Non-pigmented ciliary epithelial cell (primary cell): ENCODE measurements around the gene ATP13A2.
A peak's percentile ranks its signal among the peaks of the same experiment; 100 is the strongest.
"Not testable (repeated sequence)": the region's sequence is repeated elsewhere in the genome, so short reads cannot be mapped to it uniquely, and the experiment has no call there.

Experiments used
- DNase-seq: peaks from one replicate; pipeline ENCODE4 v3.0.0-alpha.2; 2010; ENCODE audit warnings: low read depth

ATP13A2 gene

DNA sequence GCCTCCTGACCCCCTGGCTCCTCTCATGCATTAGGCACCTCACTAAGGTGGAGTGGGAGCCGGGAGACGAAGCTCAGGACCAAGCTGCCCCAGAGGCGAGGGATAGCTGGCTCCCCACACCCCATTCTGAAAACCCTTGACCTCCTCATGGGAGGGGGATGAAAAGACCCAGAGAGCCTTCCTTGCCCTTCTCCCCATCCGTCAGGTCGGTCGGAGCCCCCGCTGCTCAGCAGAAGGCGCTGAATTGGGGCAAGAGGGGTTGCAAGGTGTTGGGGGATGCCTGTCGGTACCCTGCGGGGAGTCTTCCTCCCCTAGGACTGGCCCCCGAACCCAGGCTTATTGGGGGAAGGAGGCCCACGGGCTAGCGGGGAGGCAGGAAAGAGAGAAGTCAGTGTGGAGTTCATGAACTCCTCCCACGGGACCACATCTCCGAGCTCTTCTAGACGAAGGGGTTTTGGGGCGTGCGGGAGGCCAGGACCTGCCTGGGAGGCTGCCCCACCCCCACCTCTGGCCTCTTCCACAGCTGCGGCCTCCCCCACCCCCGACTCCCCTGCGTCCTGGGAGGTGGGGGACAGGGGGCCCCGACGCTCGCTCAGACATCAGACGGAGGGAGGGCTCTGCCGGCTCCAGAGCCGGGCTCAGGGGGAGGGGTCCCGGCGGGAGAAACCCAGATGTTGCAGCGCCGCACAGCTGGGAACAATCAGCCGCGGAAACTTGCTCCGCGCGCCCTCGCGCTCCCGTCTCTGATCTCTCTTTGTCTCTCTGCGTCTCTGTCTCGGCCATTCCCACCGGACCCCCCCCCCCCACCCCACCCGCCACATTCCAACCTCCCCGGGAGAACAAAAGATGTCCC, 32.0 kb downstream of the ATP13A2 start:
- no peak for DNase-seq

DNA sequence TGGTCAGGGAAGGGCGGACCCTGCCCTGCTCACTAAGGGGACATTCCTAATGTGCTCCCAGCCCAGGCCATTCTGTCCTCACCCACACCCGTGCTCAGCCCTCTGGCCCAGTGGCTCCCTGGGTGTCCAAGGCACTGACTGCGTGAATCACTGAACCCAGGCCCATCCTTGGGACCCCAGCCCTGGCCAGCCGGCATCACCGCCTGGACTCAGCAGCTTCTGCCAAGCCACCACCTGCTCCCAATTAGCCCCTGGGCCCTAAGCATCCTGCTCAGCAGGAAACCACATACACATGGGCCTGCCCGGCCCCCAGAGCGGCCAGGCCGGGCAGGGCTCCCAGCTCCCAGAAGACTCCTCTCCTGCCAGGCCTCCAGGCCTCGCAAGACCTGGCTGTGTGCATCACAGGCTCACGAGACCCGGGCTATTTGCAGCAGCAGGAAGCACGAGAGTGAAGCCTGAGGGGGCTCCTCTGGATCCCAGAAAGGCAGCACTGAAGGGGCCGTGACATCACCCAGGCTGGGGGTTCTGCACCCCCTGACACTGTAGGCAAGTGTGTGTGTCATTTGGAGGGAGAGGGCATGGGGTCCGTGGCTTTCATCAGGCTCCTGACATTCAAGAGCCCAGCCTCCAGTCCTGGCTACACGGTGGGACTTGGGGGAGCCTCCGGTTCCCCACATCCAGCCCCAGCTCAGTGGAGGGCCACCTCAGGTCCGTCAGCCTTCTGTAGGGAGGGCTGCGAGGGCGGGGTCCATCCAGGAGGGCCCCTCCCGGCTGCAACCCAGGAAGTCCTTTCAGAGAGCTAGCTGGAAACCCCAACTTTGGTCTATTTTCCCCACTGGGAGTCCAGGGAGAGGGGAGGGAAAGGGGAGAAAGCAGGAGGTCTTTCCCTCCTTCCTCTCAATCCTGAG, 32.9 kb downstream of the ATP13A2 start:
- DNase-seq = peak; percentile 48

DNA sequence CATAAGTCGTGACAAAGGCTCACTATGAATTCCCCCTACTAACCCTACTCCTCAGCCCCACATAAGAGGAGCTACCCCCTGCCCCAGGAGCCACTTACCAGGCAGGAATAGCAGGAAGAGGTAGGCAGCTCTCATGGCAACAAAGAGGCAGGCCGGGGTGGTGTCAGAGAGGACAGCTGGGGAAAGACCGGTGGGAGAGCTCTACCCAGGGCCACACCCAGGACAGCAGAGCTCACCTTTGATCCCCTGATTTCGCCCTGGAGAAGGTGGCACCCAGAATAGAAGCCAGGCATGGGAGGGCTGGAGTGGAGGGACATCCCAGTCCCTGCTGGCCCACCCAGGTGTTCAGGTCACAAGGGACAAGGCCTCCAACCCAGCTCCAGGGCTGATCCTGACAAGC, 33.6 kb downstream of the ATP13A2 start:
- DNase-seq = no peak

DNA sequence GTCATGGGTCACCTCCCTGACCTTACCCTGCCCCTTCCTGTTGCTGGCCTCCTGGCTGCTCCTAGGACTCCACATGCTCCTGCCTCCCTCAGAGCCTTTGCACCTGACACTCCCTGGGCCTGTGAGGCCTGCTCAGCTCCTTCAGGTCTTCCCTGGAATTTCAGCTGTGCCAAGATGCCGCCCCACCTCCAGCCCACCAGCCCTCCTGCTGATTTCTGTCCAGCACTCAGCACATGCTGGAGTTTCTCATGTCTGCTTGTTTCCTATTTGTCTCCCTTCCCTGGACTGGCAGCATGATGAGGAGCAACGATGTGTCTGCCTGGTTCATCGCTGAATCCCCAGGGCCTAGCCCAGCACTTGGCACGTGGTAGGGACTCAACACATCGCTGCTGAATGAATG, 34.4 kb downstream of the ATP13A2 start:
- DNase-seq = no peak

DNA sequence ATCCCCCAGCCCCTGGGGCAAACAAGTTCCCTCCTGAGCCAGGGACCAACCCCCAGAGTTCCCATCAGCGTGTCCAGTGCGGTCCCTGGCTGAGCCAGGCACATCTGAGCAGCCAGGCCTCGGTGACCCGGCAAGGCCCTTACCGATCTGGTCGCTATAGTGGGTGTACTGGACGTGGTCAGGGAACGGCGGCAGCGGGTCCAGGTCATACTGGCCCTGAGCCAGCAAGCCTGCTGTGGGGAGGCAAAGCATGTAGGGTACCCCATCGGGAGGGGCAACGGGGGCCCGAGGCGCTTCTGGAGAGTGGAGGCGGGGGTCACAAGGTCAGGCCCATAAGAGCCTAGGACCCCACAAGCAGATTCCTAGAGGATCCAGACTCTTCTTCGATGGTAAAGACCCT, 34.8 kb downstream of the ATP13A2 start:
- DNase-seq = no peak

DNA sequence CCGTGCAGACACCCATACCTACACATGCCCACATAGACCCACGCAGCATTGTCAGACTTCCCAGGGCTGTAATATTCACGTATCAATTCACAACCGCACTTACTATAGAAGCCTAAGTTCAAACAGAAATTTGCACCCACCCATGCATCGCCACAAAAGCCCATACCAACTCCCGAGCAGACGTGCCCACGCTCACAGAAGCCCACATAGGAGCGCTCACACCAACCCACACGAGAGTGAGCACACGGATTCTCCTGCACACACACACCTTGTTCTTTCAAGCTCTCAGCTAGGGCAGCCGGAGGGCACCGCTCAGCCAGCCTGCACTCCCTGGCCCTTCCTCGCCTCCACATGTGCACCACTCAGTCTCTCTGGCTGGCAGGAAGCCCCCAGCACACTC, 35.9 kb downstream of the ATP13A2 start:
- DNase-seq = no peak

DNA sequence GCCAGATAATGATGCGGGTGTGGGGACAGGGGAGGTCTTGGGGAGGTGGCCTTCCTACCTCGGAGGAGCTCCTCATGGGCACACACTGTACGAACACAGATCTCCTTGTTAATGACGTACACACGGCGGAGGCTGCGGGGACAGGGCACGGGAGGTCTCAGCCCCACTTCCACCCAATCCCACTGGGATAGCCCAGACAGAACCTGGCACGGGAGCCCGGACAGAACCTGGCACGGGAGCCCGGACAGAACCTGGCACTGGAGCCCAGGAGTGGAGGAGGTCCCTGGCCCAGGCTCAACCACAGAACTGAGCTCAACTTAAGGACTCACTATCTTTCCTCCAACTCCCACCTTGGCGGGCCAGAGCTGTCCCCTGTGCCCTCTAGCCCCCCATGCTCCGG, 36.5 kb downstream of the ATP13A2 start:
- no peak for DNase-seq

DNA sequence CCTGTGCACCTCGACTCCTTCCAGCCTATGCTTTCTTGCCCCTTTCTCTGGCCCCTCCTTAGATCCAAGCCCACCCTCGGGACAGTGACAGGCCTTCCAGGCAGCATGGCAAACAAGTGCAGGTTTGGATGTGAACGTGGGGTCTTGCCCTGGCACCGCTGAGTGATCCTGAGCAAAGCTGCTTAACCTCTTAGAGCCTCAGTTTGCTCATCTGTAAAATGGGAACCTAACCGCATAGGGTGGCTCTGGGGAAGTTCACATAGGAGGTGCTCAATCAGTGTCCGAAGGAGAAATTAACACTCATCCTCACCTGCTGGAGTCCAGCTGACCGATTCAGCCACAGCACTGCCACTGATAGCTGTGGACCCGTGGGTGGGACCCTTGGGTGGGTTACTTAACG, 38.5 kb downstream of the ATP13A2 start:
- DNase-seq = no peak

DNA sequence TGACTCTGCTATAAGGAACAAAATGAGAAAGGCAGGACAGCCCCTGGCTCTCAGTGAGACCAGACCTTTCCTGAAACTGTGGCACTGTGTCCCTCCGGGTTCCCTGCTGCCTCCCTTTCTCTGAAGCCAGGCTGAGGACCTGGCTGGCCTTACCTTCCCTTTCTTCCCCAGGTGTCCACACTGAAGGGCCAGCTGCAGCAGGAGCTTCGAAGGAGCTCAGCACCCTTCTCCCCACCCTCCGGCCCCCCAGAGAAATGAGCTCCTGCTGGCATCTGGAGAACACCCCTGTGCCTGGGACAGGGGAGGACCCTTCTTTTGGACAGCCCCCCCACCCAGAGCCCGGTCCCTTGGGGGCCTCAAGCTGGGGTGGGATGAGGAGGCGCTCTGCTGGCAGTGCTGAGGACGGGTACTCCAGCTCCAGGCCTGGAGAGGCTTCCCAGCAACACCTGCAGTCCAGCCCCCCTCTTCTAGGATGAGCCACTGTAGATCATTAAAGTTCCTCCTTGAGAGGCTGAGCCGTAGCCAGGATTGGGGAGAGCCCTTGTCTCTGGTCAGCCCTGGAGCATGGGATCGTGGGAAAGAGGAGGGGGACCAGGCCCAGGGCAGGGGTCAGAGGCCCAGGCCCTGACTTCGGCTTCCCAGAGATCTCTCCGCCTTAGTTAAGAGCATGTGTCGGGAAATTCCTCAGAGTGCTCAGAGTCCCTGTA, 39.4 kb downstream of the ATP13A2 start:
- no peak for DNase-seq

DNA sequence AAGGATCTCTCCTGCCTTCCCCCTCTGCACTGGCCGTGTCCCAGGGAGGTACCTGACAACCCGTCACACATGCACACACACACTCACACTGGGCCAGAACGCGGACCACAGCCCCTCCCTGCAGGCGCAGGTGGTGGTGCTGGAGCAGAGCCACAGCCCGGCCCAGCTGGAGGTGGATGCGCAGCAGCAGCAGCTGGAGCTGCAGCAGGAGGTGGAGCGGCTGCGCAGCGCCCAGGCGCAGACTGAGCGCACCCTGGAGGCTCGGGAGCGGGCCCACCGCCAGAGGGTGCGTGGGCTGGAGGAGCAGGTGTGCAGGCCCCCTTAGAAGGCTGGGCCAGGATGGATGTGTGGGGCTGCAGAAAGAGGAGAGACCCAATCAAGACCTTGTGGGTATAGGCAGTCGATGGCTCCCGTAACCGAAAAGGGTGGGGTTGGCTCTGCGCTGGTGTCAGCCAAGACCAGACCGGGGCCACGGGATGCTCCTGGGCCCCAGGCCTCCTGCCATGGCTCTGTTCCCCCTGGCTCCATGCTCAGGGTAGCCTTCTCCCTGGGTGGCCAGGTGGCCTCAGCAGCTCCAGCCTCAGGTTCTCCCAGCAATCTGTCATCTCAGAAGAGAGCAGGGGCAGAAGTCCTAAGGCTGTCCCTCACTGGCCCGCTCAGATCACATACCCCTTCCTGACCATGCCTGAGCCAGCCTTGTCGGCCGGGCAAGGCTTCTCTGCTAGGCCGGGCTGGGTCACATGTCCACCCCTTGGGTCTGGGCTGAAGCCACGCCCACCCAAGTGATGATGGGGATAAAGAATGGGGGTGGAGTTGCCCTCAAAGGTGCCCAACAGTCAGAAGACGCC, 40.2 kb downstream of the ATP13A2 start:
- DNase-seq = no peak

DNA sequence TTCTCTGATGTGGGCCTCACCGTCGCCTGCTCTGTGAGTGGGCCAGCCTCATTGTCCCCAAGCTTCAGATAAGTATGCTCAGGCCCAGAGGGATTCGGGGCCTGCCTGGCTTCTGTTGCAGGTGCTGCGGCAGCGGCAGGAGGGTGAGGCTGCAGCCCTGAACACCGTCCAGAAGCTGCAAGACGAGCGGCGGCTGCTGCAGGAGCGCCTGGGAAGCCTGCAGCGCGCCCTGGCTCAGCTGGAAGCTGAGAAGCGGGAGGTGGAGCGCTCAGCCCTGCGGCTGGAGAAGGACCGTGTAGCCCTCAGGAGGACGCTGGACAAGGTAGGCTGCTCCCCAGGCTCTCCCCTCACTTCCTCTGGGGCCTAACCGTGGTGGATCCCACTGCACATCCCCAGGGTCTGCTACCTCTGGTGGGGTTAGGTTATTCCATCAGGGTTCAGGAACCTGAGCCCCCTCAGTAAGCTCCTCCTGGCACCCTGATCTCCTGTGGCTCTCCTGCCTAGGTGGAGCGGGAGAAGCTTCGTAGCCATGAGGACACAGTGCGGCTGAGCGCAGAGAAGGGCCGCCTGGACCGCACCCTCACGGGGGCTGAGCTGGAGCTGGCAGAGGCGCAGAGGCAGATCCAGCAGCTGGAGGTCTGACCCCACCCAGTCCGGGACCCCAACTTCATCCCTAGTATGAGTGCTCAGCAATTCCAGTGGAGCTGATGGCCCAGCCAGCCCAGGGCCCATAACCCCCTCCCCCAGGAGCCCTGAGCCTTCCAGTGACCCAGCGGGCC, 41.4 kb downstream of the ATP13A2 start:
- no peak for DNase-seq

DNA sequence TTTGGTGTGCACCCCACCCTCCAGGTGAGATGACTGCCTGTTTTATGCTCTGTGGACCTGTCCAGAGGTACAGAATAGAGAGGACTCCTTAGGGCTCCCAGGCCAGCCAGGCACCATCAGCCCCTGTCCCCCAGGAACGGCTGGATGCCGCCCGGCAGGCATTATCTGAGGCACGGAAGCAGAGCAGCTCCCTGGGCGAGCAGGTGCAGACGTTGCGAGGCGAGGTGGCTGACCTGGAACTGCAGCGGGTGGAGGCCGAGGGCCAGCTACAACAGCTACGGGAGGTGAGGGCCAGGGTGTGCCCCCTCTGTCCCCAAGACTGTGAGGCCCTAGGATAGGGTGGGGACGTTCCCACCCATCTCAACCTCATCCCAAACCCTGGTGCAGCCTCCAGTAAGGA, 42.1 kb downstream of the ATP13A2 start:
- DNase-seq = no peak

DNA sequence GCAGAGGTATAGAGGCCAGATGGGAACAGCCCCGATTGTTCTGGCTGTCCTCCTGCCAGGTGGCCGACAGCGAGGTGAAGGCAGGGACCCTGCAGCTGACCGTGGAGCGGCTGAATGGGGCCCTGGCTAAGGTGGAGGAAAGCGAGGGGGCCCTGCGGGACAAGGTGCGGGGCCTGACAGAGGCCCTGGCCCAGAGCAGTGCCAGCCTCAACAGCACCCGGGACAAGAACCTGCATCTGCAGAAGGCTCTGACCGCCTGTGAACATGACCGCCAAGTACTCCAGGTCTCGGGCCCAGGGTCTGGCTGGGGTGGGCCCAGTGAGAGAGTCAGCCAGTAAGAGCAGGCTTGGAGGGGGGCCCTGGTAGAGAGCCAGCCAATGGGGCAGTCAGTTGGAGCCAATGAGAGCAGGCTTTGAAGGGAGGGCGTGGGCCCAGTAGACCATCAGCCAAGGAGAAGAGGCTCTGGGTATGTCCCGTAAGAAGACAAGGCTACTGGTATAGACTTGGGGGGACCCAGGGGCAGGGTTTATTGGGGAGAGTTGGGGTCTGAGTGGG, 42.6 kb downstream of the ATP13A2 start:
- DNase-seq = no peak

DNA sequence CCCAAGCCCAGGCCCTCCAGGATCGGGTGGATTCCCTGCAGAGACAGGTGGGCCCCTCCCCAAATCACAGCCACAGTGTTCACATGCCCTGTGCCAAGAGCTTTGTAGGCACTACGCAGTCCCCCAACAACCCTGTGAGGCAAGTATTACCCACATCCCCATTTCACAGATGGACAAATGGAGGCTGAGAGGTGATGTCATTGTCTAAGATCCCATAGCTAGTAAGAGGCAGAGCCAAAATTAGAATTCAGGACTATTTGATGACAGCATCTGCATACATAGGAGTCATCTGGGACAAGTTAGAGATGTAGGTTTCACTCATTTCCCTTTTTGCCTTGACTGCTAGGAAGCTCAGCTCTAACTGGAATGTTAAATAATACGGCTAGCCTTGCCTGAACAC, 43.4 kb downstream of the ATP13A2 start:
- no peak for DNase-seq

DNA sequence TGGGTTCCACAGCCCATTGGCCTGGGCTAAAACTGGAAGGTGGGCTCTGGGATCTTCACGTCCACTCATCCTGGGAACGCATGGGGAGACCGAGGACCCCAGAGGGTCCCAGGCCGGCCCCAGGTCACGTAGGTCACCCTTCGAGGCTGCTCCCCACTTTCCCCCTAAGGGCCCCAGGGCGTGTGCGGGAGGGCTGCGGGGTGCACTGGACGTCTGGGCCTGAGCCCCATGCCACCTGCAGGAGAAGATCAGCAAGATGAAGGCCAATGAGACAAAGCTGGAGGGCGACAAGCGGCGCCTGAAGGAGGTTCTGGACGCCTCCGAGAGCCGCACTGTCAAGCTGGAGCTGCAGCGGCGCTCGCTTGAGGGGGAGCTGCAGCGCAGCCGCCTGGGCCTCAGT, 43.8 kb downstream of the ATP13A2 start:
- no peak for DNase-seq

DNA sequence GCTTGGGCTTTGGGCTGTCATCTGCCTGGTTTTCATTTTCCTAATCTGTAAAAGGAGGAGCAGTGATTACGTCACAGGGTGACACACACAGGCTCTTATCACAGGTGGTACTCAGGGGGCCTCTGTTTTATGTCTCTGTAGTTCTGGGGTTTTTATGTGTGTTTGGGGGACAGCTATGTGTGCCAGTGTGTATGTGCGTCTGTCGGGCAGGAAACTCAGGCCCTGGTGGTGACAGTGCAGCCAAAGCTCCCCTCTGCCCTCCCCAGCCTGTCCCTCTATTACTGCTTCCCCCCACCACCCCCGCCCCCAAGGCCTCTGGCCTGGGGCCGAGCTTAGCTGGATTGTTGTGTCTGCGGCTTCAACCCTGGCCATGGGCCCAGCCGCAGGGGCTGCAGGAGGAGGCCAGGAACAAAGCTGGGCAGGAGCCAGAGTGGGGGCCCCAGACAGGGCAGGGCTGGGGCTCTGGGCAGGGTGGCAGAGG, 44.6 kb downstream of the ATP13A2 start:
- DNase-seq = no peak

DNA sequence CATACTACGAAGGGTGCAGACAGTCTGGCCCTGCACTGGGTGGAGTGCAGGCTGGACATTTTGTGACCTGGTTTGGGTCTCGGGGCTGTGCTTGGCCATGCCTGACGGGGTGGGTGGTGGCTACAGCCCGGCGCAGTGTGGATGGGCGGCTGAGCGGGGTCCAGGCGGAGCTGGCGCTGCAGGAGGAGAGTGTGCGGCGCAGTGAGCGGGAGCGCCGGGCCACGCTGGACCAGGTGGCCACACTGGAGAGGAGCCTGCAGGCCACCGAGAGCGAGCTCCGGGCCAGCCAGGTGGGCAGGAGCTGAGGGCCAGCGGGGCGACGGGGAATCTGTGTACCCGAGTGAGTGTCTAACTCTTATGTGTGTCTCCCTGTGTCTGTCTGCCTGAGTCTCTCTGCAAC, 45.4 kb downstream of the ATP13A2 start:
- no peak for DNase-seq

DNA sequence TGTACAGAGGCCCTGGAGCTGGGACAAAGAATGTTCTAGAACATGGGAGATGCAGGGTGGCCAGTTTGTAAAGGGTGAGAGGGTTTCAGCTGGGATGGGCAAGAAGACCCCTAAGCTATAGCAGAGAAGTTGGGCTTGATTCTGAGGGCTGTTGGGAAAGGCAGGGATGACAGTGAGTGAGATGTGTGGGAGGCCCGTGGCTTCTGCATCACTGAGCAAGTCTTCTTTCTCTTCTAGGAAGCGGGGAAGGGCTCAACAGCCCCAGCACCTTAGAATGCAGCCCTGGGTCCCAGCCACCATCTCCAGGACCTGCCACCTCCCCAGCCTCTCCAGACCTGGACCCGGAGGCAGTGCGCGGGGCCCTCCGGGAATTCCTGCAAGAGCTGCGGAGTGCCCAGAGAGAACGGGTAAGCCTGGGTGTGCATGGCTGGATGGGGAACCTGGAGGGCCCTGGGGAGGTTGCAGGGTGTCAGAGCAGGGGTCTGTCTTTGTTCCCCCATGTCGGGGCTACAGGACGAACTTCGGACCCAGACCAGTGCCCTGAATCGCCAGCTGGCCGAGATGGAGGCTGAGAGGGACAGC, 46.2 kb downstream of the ATP13A2 start:
- no peak for DNase-seq

DNA sequence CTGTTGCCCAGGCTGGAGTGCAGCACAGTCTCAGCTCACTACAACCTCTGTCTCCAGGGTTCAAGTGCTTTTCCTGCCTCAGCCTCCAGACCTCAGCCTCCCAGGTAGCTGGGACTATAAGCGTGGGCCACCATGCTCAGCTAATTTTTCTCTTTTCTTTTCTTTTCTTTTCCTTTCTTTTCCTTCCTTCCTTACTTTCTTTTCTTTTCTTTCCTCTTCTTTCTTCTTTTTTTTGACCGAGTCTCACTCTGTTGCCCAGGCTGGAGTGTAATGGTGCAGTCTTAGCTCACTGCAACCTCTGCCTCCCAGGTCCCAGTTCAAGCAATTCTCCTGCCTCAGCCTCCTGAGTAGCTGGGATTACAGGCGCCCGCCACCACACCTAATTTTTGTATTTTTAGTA, 47.6 kb downstream of the ATP13A2 start:
- not testable (repeated sequence) for DNase-seq
